Mucosa of descending colon (tissue), 3 donors: ENCODE results near the gene MYO16. TPM values are rescaled to one million over a fixed set of nuclear protein-coding genes. Genes with fewer than 3 reads are reported as not detected.

ENCODE experiments used
- ATAC-seq: fragments of 200-7000 bp; cut with Tn5 transposase; one replicate; pipeline ENCODE4 v1.9.1; 2020; ENCODE audit warnings: mild to moderate bottlenecking, moderate library complexity
- DNase-seq, 3 donors: peaks; one replicate each; pipeline ENCODE4 v3.0.0-alpha.2; 2020
- H3K36me3 ChIP-seq: fragments of 200-600 bp; one replicate; pipeline ENCODE4 v1.8.0; 2021; ENCODE audit warnings: low read depth, mild to moderate bottlenecking
- H3K4me1 ChIP-seq: fragments of 200-600 bp; one replicate; pipeline ENCODE4 v1.8.0; 2021; ENCODE audit warnings: low read depth, mild to moderate bottlenecking
- H3K4me3 ChIP-seq: fragments of 200-600 bp; one replicate; pipeline ENCODE4 v1.8.0; 2021; ENCODE audit warnings: mild to moderate bottlenecking
- H3K9me3 ChIP-seq: fragments of 200-600 bp; one replicate; pipeline ENCODE4 v1.8.0; 2021; ENCODE audit warnings: mild to moderate bottlenecking
- CTCF ChIP-seq: fragments of 200-600 bp; IDR thresholded peaks from one replicate; pipeline ENCODE4 v1.8.0; 2022; ENCODE audit warnings: antibody characterized with exemption, mild to moderate bottlenecking
- intact Hi-C, 2 donors: fragments of 100-400 bp; cut with DNase I in 1 of 2; cut with micrococcal nuclease in 1 of 2; formaldehyde crosslinking; loops; one replicate each; pipeline versions ENCODE4 v1.11.0 to v1.11.1; 2022; cut with DNase I, micrococcal nuclease
- total RNA-seq, 3 donors: library from RNA; stranded (reverse); fragmentation: NEBNext Ultra II Directional in 2 of 3; extraction: Animal tissue kit (Norgen Biotek cat#: 25700) in 2 of 3; gene quantifications; one replicate each; pipeline versions ENCODE4 v1.2.1 to v1.2.4, GENCODE V29; 2021 to 2023
- donor health status: DM: no; HTN: no; CAD: no; lungs with moderate emphysema.
- donor health status: DM: no; HTN: no; CAD: no.
- donor health status: DM: no; HTN: yes; CAD: no.

Gene MYO16
- total RNA-seq, 3 donors from 2014 or later = 0.06 TPM; not detected in 2

DNA sequence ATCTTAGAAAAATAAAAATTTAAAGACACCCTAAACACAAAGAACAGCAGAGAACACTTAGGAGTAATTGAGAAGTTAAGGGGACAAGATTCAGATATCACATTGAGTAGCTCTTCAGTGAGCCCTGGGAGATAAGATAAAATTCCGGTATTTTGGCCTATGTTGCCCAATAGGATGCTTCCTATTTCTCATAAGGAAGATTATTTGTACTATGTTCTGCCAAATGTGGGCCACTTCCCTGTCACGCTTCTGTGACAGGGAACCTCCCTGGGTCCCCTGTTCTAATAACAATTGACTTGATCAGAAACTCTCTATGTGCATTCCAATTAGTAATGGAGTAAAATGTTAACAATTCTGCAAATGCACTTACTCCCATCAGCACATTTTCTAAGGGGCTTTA, 310.7 kb downstream of the MYO16 start:
- no peak for ATAC-seq
- H3K9me3 ChIP-seq = no peaks in the 10 kb centered on the region
- intact Hi-C loops = no loop called here
- no peaks in the 10 kb centered on the region for H3K36me3 ChIP-seq
- H3K4me3 ChIP-seq = no peak overlapping the region
- H3K4me1 ChIP-seq = no peaks in the 10 kb centered on the region
- no peak for TF ChIP-seq CTCF
- DNase-seq = no peak

DNA sequence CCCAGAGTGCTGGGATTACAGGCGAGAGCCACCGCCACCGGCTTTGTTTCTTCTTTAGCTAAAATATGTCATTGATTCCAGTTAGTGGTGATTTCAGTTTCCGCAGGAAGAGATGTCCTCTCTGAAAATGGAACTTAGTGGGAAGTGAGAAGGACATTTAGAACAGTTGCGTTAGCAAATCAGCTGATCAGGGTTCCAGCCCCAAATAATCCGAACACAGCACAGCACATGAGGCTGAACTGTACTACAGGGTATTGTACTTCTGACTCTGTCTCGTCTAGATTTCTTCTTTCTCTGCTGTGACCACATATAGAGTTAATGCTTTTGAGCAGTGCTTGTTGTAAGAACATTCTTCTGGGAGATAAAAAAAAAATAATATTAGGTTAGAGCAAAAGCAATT, 314.4 kb downstream of the MYO16 start:
- no peak for DNase-seq
- no peak overlapping the region for H3K4me3 ChIP-seq
- no peaks in the 10 kb centered on the region for H3K4me1 ChIP-seq
- no peaks in the 10 kb centered on the region for H3K9me3 ChIP-seq
- intact Hi-C loops = no loop called here
- no peak for TF ChIP-seq CTCF
- no peak for ATAC-seq
- H3K36me3 ChIP-seq = no peaks in the 10 kb centered on the region

GRCh38 chr13:108944760-108945159, 315.3 kb downstream of the MYO16 start:
- Histone ChIP-seq H3K9me3 (no peaks in the 10 kb centered on the region), H3K36me3 (no peaks in the 10 kb centered on the region)
- DNase-seq = no peak

DNA sequence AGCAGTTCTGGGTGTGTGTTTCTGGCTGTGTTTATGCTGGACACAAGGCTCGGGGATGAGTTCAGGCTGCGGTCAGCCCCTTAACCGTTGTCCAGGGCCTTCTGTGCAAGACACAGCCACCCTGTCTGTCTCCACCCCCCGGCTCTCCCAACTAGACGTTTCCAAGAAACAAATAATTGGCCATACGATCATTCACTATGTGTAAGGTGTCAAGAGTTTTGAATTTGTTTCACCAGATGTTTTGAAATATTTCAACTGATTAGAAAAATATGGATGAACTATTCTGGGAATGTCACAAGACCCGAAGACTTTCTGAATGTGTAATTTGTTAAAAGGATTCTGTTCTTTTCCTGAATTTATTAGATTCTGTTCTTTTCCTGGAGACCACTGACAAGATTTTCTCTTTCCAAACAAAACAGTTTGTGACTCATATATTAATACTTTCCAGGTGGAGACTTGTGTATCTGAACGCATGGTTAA, 318.2 kb downstream of the MYO16 start:
- Histone ChIP-seq H3K9me3 (no peaks in the 10 kb centered on the region), H3K36me3 (no peaks in the 10 kb centered on the region), H3K4me3 (no peak overlapping the region), H3K4me1 (no peaks in the 10 kb centered on the region)
- DNase-seq (no peak), ATAC-seq (no peak)
- no peak for TF ChIP-seq CTCF
- intact Hi-C loops = no loop called here

More at GRCh38 chr13:108944760-108945159, 315.3 kb downstream of the MYO16 start:
- no peak for ATAC-seq
- Histone ChIP-seq H3K4me3 (no peak overlapping the region), H3K4me1 (no peaks in the 10 kb centered on the region)
- intact Hi-C loops = no loop called here
- TF ChIP-seq CTCF = no peak

- no peaks in the 10 kb centered on the region for H3K9me3 ChIP-seq
- H3K4me1 ChIP-seq = no peaks in the 10 kb centered on the region
- H3K36me3 ChIP-seq = no peaks in the 10 kb centered on the region
- intact Hi-C loops = no loop called here
- ATAC-seq (no peak), DNase-seq (no peak)
- no peak for TF ChIP-seq CTCF
- no peak overlapping the region for H3K4me3 ChIP-seq
Measured at GRCh38 chr13:108948251-108948671, 318.9 kb downstream of the MYO16 start.
